ENCODE data around the gene TEX38. TPM values are rescaled to one million over a fixed set of nuclear protein-coding genes. Genes with fewer than 3 reads are reported as not detected.

The TEX38 gene
- total and polyA plus RNA-seq, 3 donors from 2014 or later = 150 to 432 (median 362) TPM

GRCh38 chr1:46687921-46688509, 16.4 kb downstream of the TEX38 start:
- Histone ChIP-seq H3K4me1 (peaks cover 16% of the 10 kb centered on the region), H3K27me3 (no peaks in the 10 kb centered on the region), H3K4me3 (no peak overlapping the region), H3K27ac (no peak overlapping the region), H3K36me3 (ENCODE audit: low read depth, missing control alignments) (no peaks in the 10 kb centered on the region), H3K9me3 (no peaks in the 10 kb centered on the region)
- WGBS, 2 donors = 84 to 86% methylated on average over 9 of the region's 9 CpGs
- intact Hi-C loops (cut with DNase I; ENCODE audit: low total_unique reads) = no loop called here
- no peak for DNase-seq
- no peak for TF ChIP-seq POLR2A (IDR thresholded peaks at IDR 0.05)
- TF ChIP-seq, protein P1, sequence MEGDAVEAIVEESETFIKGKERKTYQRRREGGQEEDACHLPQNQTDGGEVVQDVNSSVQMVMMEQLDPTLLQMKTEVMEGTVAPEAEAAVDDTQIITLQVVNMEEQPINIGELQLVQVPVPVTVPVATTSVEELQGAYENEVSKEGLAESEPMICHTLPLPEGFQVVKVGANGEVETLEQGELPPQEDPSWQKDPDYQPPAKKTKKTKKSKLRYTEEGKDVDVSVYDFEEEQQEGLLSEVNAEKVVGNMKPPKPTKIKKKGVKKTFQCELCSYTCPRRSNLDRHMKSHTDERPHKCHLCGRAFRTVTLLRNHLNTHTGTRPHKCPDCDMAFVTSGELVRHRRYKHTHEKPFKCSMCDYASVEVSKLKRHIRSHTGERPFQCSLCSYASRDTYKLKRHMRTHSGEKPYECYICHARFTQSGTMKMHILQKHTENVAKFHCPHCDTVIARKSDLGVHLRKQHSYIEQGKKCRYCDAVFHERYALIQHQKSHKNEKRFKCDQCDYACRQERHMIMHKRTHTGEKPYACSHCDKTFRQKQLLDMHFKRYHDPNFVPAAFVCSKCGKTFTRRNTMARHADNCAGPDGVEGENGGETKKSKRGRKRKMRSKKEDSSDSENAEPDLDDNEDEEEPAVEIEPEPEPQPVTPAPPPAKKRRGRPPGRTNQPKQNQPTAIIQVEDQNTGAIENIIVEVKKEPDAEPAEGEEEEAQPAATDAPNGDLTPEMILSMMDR (IDR thresholded peaks at IDR 0.05) = no peak

DNA sequence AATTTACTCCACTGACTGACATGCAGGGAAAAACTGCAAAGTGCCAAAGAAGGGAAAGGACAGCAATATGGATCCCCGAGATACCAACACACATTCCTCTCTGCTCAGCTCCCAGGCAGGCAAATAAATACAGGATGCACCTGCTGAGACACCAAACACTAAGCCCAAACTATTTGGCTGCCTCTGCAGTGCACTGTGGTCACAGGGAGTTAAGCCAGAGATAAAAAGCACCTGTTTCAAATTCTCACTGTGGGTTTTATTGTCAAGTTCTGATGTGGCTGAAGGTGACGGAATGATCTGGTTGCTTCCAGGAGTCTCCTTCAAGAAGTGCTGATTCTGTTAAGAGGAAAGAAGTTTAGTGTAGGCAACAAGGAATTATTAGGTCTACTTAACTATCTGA, 17.7 kb downstream of the TEX38 start:
- no peaks in the 10 kb centered on the region for H3K9me3 ChIP-seq
- H3K4me3 ChIP-seq = no peak overlapping the region
- TF ChIP-seq, protein P1 (IDR thresholded peaks at IDR 0.05) = no peak
- TF ChIP-seq POLR2A (IDR thresholded peaks at IDR 0.05) = no peak
- no peak overlapping the region for H3K27ac ChIP-seq
- H3K27me3 ChIP-seq = no peaks in the 10 kb centered on the region
- 69 to 75% methylated on average over 2 of the region's 2 CpGs for WGBS, 2 donors
- DNase-seq = no peak
- H3K4me1 ChIP-seq = peaks cover 21% of the 10 kb centered on the region
- intact Hi-C loops (cut with DNase I; ENCODE audit: low total_unique reads) = no loop called here
- H3K36me3 ChIP-seq (ENCODE audit: low read depth, missing control alignments) = no peaks in the 10 kb centered on the region

DNA sequence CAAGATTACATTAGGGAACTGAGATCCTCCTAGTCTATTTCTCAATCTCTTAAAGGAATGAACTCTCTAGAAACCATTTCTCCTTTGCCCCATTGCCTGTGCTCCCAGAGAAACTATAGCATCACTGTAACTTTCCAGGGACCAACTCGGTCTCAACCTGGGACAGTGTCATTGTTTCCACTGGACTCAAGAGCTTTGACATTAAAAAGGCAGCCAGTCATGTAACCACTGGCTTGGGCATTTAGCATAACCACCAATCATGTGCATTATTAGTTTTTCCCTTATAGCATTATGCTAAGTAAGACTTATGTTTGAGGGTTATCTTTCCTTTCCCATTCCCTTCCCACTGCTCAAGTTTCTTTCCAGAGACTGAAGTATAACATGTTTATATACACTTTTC, 18.2 kb downstream of the TEX38 start:
- WGBS, 2 donors = 69 to 87% methylated on average over 1 of the region's 1 CpG
- no peaks in the 10 kb centered on the region for H3K27me3 ChIP-seq
- peak overlapping the region in 1 of 2 donors; percentile 2 for H3K27ac ChIP-seq
- H3K4me1 ChIP-seq = peaks cover 21% of the 10 kb centered on the region
- no peak overlapping the region for H3K4me3 ChIP-seq
- no peaks in the 10 kb centered on the region for H3K36me3 ChIP-seq (ENCODE audit: low read depth, missing control alignments)
- DNase-seq = no peak
- TF ChIP-seq, protein P1 (IDR thresholded peaks at IDR 0.05) = no peak
- no peak for TF ChIP-seq POLR2A (IDR thresholded peaks at IDR 0.05)
- H3K9me3 ChIP-seq = no peaks in the 10 kb centered on the region
- intact Hi-C loops (cut with DNase I; ENCODE audit: low total_unique reads) = no loop called here

GRCh38 chr1:46690931-46691421, 19.3 kb downstream of the TEX38 start:
- H3K36me3 ChIP-seq (ENCODE audit: low read depth, missing control alignments) = no peaks in the 10 kb centered on the region
- no peak overlapping the region for H3K4me3 ChIP-seq
- DNase-seq = no peak
- intact Hi-C loops (cut with DNase I; ENCODE audit: low total_unique reads) = no loop called here
- no peaks in the 10 kb centered on the region for H3K27me3 ChIP-seq
- TF ChIP-seq, protein P1 (IDR thresholded peaks at IDR 0.05) = no peak
- TF ChIP-seq POLR2A (IDR thresholded peaks at IDR 0.05) = no peak
- H3K27ac ChIP-seq = no peak overlapping the region
- 87 to 95% methylated on average over 2 of the region's 2 CpGs for WGBS, 2 donors
- H3K4me1 ChIP-seq = peaks cover 21% of the 10 kb centered on the region
- no peaks in the 10 kb centered on the region for H3K9me3 ChIP-seq
